Upper lobe of left lung (tissue), 4 donors: ENCODE data around the gene GLI3.

ENCODE experiments used
- POLR2A ChIP-seq, 4 donors: fragments of 450-650 bp; IDR thresholded peaks; one replicate each; pipeline ENCODE4 v1.5.1; 2016 to 2017; ENCODE audit warnings: antibody characterized with exemption in 4 of 4, mild to moderate bottlenecking in 2 of 4
- TF ChIP-seq, protein P1 (sequence below), 6 experiments: fragments of 450-650 bp in 4 of 6; fragments of 200-600 bp in 2 of 6; sonication (generic) in 2 of 6; IDR thresholded peaks; one replicate each; pipeline ENCODE4 v1.5.1; 2016 to 2019; ENCODE audit warnings: antibody characterized with exemption in 6 of 6

DNA sequence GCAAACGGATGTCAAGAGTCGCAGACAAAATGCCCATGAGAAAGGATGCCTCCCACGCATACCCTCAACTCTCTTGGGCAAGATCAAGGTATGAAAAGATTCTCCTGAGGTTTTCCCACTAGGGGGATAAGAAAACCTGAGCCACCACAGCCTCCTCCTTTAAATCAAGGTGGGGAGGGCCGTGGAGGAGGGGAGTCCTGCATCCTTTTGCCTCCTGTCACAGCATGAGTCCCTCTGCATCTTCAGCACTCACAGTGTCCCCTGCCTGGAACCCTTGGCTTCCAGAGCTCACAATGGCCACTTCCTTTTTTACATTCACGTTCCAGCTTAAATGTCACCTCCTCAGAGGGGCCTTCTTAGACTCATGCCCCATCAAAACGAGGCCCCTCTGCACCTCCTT is 207.6 kb downstream of the GLI3 start:
- no peak for TF ChIP-seq POLR2A (IDR thresholded peaks at IDR 0.05)
- TF ChIP-seq, protein P1, sequence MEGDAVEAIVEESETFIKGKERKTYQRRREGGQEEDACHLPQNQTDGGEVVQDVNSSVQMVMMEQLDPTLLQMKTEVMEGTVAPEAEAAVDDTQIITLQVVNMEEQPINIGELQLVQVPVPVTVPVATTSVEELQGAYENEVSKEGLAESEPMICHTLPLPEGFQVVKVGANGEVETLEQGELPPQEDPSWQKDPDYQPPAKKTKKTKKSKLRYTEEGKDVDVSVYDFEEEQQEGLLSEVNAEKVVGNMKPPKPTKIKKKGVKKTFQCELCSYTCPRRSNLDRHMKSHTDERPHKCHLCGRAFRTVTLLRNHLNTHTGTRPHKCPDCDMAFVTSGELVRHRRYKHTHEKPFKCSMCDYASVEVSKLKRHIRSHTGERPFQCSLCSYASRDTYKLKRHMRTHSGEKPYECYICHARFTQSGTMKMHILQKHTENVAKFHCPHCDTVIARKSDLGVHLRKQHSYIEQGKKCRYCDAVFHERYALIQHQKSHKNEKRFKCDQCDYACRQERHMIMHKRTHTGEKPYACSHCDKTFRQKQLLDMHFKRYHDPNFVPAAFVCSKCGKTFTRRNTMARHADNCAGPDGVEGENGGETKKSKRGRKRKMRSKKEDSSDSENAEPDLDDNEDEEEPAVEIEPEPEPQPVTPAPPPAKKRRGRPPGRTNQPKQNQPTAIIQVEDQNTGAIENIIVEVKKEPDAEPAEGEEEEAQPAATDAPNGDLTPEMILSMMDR (IDR thresholded peaks at IDR 0.05) = no peak
